GM12891 (cell line): ENCODE results near the gene SERTAD1.

Experiments
- POLR2A ChIP-seq: IDR thresholded peaks from 2 replicates; pipeline ENCODE4 v1.6.1; 2011; ENCODE audit warnings: low read depth, low read length, control low read depth
- POLR2AphosphoS5 ChIP-seq: IDR thresholded peaks from 2 replicates; pipeline ENCODE4 v1.6.1; 2011; ENCODE audit warnings: low read depth, low read length, control low read depth
- TAF1 ChIP-seq: IDR thresholded peaks from 2 replicates; pipeline ENCODE4 v1.6.1; 2011; ENCODE audit warnings: low read depth, low read length, control low read depth

- no peak for TF ChIP-seq POLR2A
- TF ChIP-seq TAF1: no peak
- TF ChIP-seq POLR2AphosphoS5: no peak
Measured at GRCh38 chr19:40390084-40390742, 35.6 kb downstream of the SERTAD1 start, which contains the start of gene HIPK4.
